Astrocyte of the spinal cord (primary cell): Measurements from ENCODE around the gene NTF4.
A peak's percentile ranks its signal among the peaks of the same experiment; 100 is the strongest.
"Not testable (repeated sequence)": the region's sequence is repeated elsewhere in the genome, so short reads cannot be mapped to it uniquely, and the experiment has no call there.

Experiments
- DNase-seq: peaks from one replicate; pipeline ENCODE4 v3.0.0; 2011; ENCODE audit warnings: low read depth, low spot score
- H3K4me3 ChIP-seq: 2 replicates; pipeline ENCODE4 v1.5.1; 2011; ENCODE audit warnings: low read depth, mild to moderate bottlenecking, low read length, moderate library complexity
- CTCF ChIP-seq: IDR thresholded peaks from 2 replicates; pipeline ENCODE4 v1.5.1; 2012; ENCODE audit warnings: low read depth, mild to moderate bottlenecking, low read length, inconsistent platforms
- in situ Hi-C: cut with HindIII; loops from 2 replicates; pipeline ENCODE4 v1.10.0; 2017; ENCODE audit warnings: low sequenced_read_pairs

NTF4 gene

DNA sequence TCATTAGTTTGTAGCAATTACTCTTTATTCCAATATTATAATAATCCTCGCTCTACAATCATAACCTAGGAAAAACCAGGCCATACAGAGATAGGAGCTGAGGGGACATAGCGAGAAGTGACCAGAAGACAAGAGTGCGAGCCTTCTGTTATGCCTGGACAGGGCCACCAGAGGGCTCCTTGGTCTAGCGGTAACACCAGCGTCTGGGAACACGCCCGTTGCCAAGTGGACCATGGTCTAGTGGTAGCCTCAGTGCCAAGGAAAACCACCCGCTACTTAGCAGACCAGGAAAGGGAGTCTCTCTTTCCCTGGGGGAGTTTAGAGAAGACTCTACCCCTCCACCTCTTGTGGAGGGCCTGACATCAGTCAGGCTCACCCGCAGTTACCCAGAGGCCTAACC is 10.3 kb upstream of the NTF4 start:
- DNase-seq, result peak; percentile 54
- peak; percentile 64 for TF ChIP-seq CTCF
- H3K4me3 ChIP-seq, in situ Hi-C loops: not testable (repeated sequence)

GRCh38 chr19:49073514-49074378 is 9.1 kb upstream of the NTF4 start:
- no peak overlapping the region for H3K4me3 ChIP-seq
- in situ Hi-C loops, result no loop called here
- TF ChIP-seq CTCF, result peak; percentile 30
- no peak for DNase-seq

GRCh38 chr19:49071860-49072547 is 7.4 kb upstream of the NTF4 start:
- no peak for DNase-seq
- in situ Hi-C loops, result no loop called here
- no peak for TF ChIP-seq CTCF
- no peak overlapping the region for H3K4me3 ChIP-seq

- in situ Hi-C loops, result no loop called here
- DNase-seq, result no peak
- no peak for TF ChIP-seq CTCF
- H3K4me3 ChIP-seq, result no peak overlapping the region
Observed at GRCh38 chr19:49070416-49070815, 5.8 kb upstream of the NTF4 start.

GRCh38 chr19:49069026-49069425 is 4.4 kb upstream of the NTF4 start:
- DNase-seq, result no peak
- H3K4me3 ChIP-seq, result no peak overlapping the region
- TF ChIP-seq CTCF, result no peak
- in situ Hi-C loops, result no loop called here

DNA sequence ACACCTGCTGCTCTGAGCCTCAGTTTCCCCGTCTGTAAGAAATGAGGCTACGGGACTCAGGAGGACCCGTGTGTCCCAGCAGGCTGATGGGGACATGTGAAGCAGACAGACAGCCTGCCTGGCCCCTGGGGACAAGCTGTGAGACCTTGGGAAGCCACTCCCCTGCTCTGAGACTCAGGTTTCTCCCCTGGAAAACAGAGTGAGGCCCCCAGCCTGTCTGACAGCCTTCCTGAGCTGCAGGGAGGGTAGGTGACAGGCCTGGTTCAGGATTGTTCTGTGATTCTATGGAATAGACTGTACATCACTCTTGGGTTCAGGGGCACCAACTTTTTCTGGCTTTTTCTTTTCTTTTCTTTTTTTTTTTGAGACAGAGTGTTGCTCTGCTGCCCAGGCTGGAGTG is 2.9 kb upstream of the NTF4 start:
- no peak for DNase-seq
- in situ Hi-C loops, result no loop called here
- no peak for TF ChIP-seq CTCF
- H3K4me3 ChIP-seq, result no peak overlapping the region
